ENCODE measurements around the gene FRS3.

Gene FRS3

DNA sequence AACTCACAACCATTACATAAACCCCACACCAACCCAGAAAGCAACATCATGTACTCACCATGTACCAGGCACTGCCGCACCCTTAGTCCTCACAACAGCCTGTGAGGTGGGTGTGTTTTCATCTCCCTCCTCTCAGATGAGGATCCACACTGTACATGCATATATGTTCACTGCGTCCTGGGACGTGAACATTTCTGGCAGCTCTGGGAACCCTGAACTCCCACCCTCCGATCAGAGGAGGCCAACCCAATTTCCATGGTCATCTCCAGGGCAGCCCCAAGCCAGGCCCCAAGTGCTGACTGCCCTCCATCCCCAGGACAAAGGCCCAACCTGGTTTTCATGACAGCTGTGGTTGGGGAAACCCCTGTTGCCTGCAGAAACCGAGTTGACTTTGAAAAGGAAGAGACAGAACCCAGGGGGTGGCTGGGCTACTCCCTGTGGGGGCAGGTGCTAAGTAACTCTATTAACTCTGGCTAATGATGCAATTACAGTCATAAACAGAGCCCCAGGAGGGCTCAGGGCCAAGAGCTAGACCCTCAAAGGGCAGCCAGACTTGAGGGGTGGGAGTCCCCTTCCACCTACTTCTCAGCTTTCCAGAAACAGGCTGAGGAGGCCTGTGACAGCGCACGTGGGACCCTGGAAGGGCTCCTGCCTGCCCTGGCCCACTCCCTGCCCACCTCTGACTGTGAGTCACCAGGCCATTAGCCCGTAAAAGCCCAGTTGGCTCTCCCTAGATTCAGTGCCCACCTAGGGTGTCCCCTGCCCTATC is 46.9 kb downstream of the FRS3 start:
- Histone ChIP-seq H3K27me3 (no peaks in the 10 kb centered on the region), H3K27ac (peak overlapping the region; percentile 97), H3K36me3 (peaks cover 19% of the 10 kb centered on the region), H3K9me3 (no peaks in the 10 kb centered on the region), H3K4me1 (ENCODE audit: control insufficient read depth in 1 of 2, insufficient read depth in 1 of 2, low read depth in 1 of 2, low read length in 1 of 2) (peaks cover 45 to 54% of the 10 kb centered on the region in 2 experiments), H3K4me3 (ENCODE audit: low read depth in 1 of 2, low read length in 1 of 2) (peak overlapping the region; percentile 82 to 89)
- TF ChIP-seq, protein P1, sequence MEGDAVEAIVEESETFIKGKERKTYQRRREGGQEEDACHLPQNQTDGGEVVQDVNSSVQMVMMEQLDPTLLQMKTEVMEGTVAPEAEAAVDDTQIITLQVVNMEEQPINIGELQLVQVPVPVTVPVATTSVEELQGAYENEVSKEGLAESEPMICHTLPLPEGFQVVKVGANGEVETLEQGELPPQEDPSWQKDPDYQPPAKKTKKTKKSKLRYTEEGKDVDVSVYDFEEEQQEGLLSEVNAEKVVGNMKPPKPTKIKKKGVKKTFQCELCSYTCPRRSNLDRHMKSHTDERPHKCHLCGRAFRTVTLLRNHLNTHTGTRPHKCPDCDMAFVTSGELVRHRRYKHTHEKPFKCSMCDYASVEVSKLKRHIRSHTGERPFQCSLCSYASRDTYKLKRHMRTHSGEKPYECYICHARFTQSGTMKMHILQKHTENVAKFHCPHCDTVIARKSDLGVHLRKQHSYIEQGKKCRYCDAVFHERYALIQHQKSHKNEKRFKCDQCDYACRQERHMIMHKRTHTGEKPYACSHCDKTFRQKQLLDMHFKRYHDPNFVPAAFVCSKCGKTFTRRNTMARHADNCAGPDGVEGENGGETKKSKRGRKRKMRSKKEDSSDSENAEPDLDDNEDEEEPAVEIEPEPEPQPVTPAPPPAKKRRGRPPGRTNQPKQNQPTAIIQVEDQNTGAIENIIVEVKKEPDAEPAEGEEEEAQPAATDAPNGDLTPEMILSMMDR (IDR thresholded peaks at IDR 0.05), result no peak

DNA sequence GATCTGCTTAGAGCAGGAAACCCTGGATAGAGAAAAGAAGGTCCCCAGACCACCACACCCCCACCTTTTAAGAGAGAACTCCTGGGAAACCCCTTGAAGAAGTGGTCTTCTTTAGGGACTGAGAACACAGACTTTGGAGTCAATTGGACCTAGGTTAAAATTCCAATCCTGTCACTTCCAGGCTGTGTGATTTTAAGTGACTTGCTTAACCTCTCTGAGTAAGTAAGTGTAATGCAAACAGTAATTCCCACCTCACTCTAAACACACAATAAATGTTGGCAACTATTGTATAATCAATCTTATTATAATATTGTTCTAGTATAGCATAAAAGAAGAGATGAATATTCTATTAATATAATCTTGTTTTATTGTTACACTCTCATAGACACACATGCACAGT is 47.6 kb downstream of the FRS3 start:
- TF ChIP-seq, protein P1 (IDR thresholded peaks at IDR 0.05), result no peak
- peak overlapping the region; percentile 97 for H3K27ac ChIP-seq
- H3K4me1 ChIP-seq (ENCODE audit: control insufficient read depth in 1 of 2, insufficient read depth in 1 of 2, low read depth in 1 of 2, low read length in 1 of 2), result peaks cover 51 to 61% of the 10 kb centered on the region in 2 experiments
- H3K36me3 ChIP-seq, result peaks cover 19% of the 10 kb centered on the region
- no peak overlapping the region for H3K4me3 ChIP-seq (ENCODE audit: low read depth in 1 of 2, low read length in 1 of 2)
- no peaks in the 10 kb centered on the region for H3K27me3 ChIP-seq
- no peaks in the 10 kb centered on the region for H3K9me3 ChIP-seq

DNA sequence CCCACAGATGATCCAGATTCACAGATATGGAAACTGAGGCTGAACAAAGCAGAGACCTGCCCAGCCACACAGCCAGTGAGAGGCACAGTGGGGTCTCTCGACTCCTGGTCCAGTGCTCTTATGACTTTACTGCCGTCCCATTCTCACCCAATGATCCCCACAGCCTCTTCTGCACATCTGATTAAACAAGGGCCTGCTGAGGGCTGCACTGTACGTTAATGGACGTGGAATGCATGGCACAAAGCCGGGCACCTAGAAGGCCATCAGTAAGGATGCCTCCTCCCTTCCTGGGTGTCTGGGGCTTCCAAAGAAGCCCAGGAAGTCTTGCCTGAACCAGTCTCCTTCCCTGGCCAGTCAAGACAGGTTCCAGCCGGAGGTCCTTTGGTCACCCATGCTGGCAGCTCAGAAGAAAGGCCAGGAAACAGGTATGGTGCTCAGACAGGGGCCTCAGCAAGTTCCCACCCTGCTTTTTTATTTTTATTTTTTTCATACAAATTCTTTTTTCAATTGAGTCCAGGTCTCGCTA is 48.1 kb downstream of the FRS3 start:
- H3K9me3 ChIP-seq, result no peaks in the 10 kb centered on the region
- no peaks in the 10 kb centered on the region for H3K27me3 ChIP-seq
- H3K36me3 ChIP-seq, result peaks cover 19% of the 10 kb centered on the region
- peaks cover 57 to 66% of the 10 kb centered on the region in 2 experiments for H3K4me1 ChIP-seq (ENCODE audit: control insufficient read depth in 1 of 2, insufficient read depth in 1 of 2, low read depth in 1 of 2, low read length in 1 of 2)
- no peak overlapping the region for H3K4me3 ChIP-seq (ENCODE audit: low read depth in 1 of 2, low read length in 1 of 2)
- TF ChIP-seq, protein P1 (IDR thresholded peaks at IDR 0.05), result no peak
- peak overlapping the region; percentile 29 for H3K27ac ChIP-seq

DNA sequence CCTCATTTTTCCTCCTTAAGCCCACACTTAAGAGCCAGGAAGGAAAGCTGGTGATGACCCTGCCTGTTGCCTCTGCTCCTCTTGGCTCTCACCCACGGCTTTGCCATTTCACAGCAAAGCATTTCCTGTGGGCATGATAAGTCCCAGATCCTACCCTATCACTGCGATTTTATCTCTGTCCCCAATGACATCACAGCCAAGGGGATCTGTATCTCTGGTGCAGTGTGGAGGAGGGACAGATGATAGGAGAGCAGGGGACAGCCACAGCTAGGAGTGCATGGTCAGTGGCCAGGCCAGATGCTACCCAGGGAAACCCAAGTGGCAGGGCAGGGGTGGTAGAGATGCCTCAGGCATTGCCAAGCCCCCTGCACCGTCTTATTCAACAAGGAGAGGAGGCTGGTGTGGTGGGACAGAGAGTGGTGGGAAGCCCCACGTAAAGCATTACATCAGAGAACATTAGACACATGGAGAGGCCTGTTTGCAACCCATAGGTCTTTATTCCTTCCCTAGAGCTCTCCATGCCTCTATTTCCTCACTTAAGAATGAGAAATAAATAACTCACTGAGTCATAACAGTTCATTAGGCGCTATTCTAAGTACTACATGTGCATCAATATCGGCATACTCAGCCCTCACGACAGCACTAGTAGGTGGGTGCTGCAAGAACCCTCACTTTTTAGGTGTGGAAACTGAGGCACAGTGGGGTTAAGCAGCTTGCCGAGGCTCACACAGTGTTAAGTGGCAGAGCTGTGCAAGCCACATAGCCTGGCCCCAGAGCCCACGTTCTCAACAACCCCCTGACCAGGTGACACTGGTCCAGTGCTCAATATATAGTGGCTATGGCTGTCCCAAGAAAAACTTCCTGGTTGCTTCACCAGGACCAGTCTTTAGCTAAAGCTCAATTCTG is 48.9 kb downstream of the FRS3 start:
- TF ChIP-seq, protein P1 (IDR thresholded peaks at IDR 0.05), result no peak
- no peaks in the 10 kb centered on the region for H3K27me3 ChIP-seq
- H3K27ac ChIP-seq, result peak overlapping the region; percentile 21
- peaks cover 63 to 72% of the 10 kb centered on the region in 2 experiments for H3K4me1 ChIP-seq (ENCODE audit: control insufficient read depth in 1 of 2, insufficient read depth in 1 of 2, low read depth in 1 of 2, low read length in 1 of 2)
- H3K9me3 ChIP-seq, result no peaks in the 10 kb centered on the region
- H3K4me3 ChIP-seq (ENCODE audit: low read depth in 1 of 2, low read length in 1 of 2), result no peak overlapping the region
- peaks cover 19% of the 10 kb centered on the region for H3K36me3 ChIP-seq

DNA sequence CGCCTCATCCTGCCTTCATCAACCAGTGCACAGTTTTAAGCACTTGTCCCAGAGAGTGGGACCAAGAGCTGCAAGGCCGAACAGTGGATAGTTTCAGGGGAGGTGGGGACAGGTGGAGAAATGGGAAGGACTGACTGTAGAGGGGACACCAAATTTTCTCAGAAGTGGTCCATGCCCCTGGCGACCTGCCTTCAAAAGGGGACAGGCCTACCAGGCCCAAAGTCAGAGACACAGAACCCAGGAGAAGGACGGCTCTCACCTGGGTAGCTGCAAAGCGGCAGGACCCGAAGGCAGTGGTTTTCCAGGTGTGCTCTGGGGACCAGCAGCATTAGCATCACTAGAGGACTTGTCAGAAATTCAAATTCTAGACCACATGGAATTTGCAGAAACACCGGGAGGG is 50.1 kb downstream of the FRS3 start:
- Histone ChIP-seq H3K9me3 (no peaks in the 10 kb centered on the region), H3K27ac (no peak overlapping the region), H3K27me3 (no peaks in the 10 kb centered on the region), H3K4me1 (ENCODE audit: control insufficient read depth in 1 of 2, insufficient read depth in 1 of 2, low read depth in 1 of 2, low read length in 1 of 2) (peaks cover 72 to 79% of the 10 kb centered on the region in 2 experiments), H3K36me3 (peaks cover 19% of the 10 kb centered on the region), H3K4me3 (ENCODE audit: low read depth in 1 of 2, low read length in 1 of 2) (no peak overlapping the region)
- TF ChIP-seq, protein P1 (IDR thresholded peaks at IDR 0.05), result no peak

Measured in neutrophil (primary cell).